SU-DHL-6 (cell line): ENCODE data around the gene GABRA5.

Source experiments
- EZH2phosphoT487 ChIP-seq: fragments of 200-600 bp; sonication (generic), shearing (Covaris generic); conservative IDR thresholded peaks from 2 replicates; pipeline ENCODE4 v1.6.1; 2018; ENCODE audit warnings: mild to moderate bottlenecking, antibody characterized with exemption, low read length, moderate library complexity, mixed read lengths
- TF ChIP-seq, protein P1 (sequence below): fragments of 200-600 bp; sonication (generic); IDR thresholded peaks from one replicate; pipeline ENCODE4 v1.5.1; 2017; ENCODE audit warnings: antibody characterized with exemption, mild to moderate bottlenecking, low read length, moderate library complexity; ENCODE audit not compliant: insufficient read depth, poor library complexity, severe bottlenecking

DNA sequence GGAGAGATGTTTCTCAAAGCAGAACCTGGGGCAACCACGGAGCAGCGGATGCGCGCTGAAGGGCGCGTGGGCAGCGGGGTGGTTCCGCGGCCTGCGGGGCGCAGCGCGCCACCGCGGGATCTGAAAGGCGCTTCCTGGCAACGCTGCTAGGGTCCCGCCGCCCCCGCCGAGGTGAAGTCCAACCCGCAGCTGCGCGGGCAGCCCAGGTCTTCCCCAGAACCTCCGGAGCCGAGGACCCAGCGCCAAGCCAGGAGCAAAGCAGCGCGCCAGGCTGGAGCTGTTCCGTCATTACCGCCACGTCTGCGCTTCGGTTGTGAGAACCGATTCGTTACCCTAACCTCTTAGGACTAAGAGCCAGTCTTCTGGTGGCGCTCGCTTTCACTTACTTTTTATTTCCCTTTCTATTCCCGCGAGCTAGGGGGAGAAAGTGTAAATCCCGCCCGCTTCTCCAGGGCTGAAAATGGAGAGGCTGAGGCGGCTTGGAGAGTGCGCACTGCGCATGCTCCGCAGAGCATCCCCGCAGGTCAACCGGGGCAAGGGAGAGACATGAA lies 100.9 kb downstream of the GABRA5 start:
- TF ChIP-seq, protein P1, sequence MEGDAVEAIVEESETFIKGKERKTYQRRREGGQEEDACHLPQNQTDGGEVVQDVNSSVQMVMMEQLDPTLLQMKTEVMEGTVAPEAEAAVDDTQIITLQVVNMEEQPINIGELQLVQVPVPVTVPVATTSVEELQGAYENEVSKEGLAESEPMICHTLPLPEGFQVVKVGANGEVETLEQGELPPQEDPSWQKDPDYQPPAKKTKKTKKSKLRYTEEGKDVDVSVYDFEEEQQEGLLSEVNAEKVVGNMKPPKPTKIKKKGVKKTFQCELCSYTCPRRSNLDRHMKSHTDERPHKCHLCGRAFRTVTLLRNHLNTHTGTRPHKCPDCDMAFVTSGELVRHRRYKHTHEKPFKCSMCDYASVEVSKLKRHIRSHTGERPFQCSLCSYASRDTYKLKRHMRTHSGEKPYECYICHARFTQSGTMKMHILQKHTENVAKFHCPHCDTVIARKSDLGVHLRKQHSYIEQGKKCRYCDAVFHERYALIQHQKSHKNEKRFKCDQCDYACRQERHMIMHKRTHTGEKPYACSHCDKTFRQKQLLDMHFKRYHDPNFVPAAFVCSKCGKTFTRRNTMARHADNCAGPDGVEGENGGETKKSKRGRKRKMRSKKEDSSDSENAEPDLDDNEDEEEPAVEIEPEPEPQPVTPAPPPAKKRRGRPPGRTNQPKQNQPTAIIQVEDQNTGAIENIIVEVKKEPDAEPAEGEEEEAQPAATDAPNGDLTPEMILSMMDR: no peak
- TF ChIP-seq EZH2phosphoT487: no peak
